Ascending aorta (tissue), 2 donors: Measurements from ENCODE around the gene PTPN18. TPM values are rescaled to one million over a fixed set of nuclear protein-coding genes. Genes with fewer than 3 reads are reported as not detected.

Experiments
- DNase-seq, 2 donors: peaks; one replicate each; pipeline ENCODE4 v3.0.0-alpha.2; 2019; ENCODE audit warnings: low spot score in 2 of 2
- H3K27ac ChIP-seq, 2 donors: fragments of 200-600 bp; sonication (generic); one replicate each; pipeline ENCODE4 v1.5.1; 2016 to 2017; ENCODE audit warnings: mild to moderate bottlenecking in 1 of 2
- H3K27me3 ChIP-seq: fragments of 200-600 bp; sonication (generic); one replicate; pipeline ENCODE4 v1.5.1; 2017
- H3K36me3 ChIP-seq, 2 donors: fragments of 200-600 bp; sonication (generic); one replicate each; pipeline ENCODE4 v1.5.1; 2016
- H3K4me1 ChIP-seq, 2 donors: fragments of 200-600 bp; sonication (generic); one replicate each; pipeline ENCODE4 v1.5.1; 2016 to 2017; ENCODE audit warnings: mild to moderate bottlenecking in 1 of 2
- H3K4me3 ChIP-seq, 2 donors: fragments of 200-600 bp; sonication (generic); one replicate each; pipeline ENCODE4 v1.5.1; 2016 to 2017; ENCODE audit warnings: mild to moderate bottlenecking in 1 of 2
- H3K9me3 ChIP-seq, 2 donors: fragments of 200-600 bp; sonication (generic); one replicate each; pipeline ENCODE4 v1.5.1; 2016
- intact Hi-C: fragments of 100-400 bp; cut with DNase I; formaldehyde crosslinking; loops from one replicate; pipeline ENCODE4 v1.15.1; 2023
- total RNA-seq: library from RNA; depleted of rRNA; stranded (reverse); fragments of >200 nt; gene quantifications from one replicate; pipeline ENCODE4 v1.1.0, GENCODE V29; 2016
- TF ChIP-seq, protein P1 (sequence below), 3 experiments: fragments of 200-600 bp in 2 of 3; fragments of 450-650 bp in 1 of 3; sonication (generic) in 2 of 3; IDR thresholded peaks; one replicate each; pipeline ENCODE4 v1.5.1; 2016 to 2019; ENCODE audit warnings: antibody characterized with exemption in 3 of 3, mild to moderate bottlenecking in 1 of 3, moderate library complexity in 1 of 3

The PTPN18 gene
- total RNA-seq, 1 donor from 2014 or later: 21.0 TPM

DNA sequence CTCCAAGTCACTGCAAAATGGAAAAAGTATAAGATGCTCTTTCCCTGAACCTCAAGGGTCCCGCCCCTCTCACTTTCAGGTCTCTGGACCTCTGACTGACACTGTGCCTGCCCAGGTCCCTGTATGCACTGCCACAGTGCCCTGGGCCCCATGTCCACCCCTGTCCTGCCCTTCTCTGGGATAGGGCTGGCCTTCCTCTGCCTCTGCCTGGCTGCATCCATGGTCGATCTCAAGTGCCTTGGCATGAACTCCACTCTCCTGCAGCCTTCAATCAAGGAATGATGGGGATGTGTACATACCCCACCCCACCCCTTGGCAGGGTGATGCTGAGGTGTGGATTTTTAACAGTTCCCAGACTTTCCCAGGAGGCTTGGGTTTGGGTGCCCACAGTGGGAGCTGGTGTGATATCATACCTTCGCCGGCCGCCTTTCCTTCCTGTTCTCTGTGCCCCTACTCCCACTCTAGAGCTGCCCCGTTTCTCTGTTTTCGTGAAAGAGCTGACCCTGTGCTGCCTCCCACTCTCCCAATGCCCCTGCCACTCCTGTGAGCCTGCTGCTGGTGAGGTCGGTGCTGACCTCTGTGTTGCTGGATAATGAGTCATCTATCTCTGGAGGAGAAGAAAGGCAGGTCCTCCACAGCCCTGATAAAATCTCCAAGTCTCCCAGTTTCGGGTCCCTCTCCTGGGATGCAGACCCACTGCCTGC is 18.9 kb downstream of the PTPN18 start:
- TF ChIP-seq, protein P1, sequence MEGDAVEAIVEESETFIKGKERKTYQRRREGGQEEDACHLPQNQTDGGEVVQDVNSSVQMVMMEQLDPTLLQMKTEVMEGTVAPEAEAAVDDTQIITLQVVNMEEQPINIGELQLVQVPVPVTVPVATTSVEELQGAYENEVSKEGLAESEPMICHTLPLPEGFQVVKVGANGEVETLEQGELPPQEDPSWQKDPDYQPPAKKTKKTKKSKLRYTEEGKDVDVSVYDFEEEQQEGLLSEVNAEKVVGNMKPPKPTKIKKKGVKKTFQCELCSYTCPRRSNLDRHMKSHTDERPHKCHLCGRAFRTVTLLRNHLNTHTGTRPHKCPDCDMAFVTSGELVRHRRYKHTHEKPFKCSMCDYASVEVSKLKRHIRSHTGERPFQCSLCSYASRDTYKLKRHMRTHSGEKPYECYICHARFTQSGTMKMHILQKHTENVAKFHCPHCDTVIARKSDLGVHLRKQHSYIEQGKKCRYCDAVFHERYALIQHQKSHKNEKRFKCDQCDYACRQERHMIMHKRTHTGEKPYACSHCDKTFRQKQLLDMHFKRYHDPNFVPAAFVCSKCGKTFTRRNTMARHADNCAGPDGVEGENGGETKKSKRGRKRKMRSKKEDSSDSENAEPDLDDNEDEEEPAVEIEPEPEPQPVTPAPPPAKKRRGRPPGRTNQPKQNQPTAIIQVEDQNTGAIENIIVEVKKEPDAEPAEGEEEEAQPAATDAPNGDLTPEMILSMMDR (IDR thresholded peaks at IDR 0.05): no peak
- Histone ChIP-seq H3K4me3 (no peak overlapping the region), H3K9me3 (no peaks in the 10 kb centered on the region), H3K4me1 (peaks cover 0 to 16% of the 10 kb centered on the region in 2 donors), H3K27ac (no peak overlapping the region), H3K27me3 (no peaks in the 10 kb centered on the region), H3K36me3 (peaks cover 0 to 16% of the 10 kb centered on the region in 2 donors)
- intact Hi-C loops: loop anchor here (10.0 kb wide), 1 partner anchor 1120 kb away; the partner anchor contains the start of gene MZT2A
- DNase-seq: peak in 1 of 2 donors; percentile 61

DNA sequence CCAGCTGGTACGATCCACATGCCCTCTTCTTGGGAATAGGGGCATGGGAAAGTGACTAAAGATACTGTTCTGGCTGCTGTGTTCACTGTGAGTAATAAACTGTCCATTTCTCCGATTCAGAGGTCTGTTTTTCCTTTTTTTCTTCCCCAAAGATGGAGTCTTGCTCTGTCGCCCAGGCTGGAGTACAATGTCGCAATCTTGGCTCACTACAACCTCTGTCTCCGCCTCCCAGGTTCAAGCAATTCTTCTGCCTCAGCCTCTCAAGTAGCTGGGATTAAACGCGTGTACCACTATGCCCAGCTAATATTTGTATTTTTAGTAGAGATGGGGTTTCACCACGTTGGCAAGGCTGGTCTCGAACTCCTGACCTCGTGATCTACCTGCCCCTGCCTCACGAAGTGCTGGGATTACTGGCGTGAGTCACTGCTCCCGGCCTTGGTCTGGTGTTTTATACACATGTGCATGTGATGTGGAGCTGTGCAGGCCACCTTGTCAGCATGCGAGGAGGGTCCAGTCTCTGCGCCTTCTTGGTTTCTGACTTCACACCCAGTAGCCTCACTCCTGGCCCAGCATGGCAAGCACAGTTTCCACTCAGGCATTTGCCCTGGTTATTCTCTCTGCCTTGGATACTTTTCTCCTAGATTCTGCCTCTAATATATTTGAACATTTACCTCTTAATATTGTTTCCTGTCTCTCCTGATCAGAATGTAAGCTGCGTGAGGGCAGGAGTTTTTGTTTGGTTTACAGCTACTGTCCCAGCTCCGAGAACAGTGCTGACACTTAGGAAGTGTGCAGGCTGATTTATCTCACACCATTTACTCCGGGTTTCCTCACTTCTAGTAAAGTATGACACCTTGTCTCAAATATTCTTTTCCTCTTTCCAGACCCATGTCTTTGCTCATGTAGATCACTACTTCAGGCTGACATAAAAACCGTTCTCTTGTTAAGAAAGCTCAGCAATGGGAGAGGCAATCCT is 19.7 kb downstream of the PTPN18 start:
- Histone ChIP-seq H3K4me1 (peaks cover 0 to 16% of the 10 kb centered on the region in 2 donors), H3K9me3 (no peaks in the 10 kb centered on the region), H3K4me3 (no peak overlapping the region), H3K36me3 (peaks cover 0 to 14% of the 10 kb centered on the region in 2 donors), H3K27me3 (no peaks in the 10 kb centered on the region), H3K27ac (no peak overlapping the region)
- TF ChIP-seq, protein P1 (IDR thresholded peaks at IDR 0.05): no peak
- peak in 1 of 2 donors; percentile 54 for DNase-seq
- intact Hi-C loops: loop anchor here (10.0 kb wide), 1 partner anchor 1119 kb away; the partner anchor contains the start of gene MZT2A

DNA sequence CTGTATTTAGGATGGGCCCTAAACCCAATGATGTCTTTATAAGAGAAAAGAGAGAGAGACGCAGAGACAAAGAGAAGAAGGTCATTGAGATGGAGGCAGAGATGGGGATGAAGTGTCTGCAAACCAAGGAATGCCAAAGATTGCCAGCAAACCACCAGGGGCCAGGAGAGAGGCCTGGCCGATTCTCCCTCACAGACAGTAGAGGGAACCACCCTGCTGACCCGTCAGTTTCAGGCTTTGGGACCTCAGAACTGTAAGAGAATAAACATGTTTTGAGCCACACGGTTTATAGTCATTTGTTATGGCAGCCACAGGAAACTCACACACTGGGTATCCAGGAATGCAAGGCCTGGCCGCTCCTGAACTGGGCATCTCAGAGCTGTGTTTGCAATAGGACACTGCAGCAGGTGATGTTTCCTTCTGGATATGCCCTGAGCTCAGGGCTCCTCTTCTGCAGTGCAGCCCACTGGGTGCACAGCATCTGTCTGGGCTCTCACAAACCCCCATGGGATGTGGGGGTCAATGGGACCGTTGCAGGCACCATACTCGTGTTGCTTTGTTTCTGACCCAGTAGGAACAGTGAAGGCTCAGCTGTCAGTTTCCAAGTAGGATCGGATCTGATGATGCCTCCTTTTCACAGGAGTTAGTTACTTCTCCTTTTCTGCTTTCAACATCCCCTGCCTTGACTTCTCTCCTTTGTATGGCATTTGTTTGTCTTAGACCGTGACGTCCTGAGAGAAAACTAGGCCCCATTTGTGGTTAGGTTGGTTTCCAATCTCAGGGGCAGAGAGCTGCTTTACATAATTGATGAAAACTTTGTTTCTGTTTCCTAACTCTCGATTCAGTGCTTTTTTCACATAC is 20.8 kb downstream of the PTPN18 start:
- TF ChIP-seq, protein P1 (IDR thresholded peaks at IDR 0.05): no peak
- intact Hi-C loops: loop anchor here (10.0 kb wide), 1 partner anchor 1118 kb away; the partner anchor contains the start of gene MZT2A
- Histone ChIP-seq H3K27me3 (no peaks in the 10 kb centered on the region), H3K9me3 (no peaks in the 10 kb centered on the region), H3K36me3 (peaks cover 0 to 14% of the 10 kb centered on the region in 2 donors), H3K4me3 (no peak overlapping the region), H3K4me1 (peaks cover 0 to 7% of the 10 kb centered on the region in 2 donors), H3K27ac (no peak overlapping the region)
- DNase-seq: peak in 1 of 2 donors; percentile 55

DNA sequence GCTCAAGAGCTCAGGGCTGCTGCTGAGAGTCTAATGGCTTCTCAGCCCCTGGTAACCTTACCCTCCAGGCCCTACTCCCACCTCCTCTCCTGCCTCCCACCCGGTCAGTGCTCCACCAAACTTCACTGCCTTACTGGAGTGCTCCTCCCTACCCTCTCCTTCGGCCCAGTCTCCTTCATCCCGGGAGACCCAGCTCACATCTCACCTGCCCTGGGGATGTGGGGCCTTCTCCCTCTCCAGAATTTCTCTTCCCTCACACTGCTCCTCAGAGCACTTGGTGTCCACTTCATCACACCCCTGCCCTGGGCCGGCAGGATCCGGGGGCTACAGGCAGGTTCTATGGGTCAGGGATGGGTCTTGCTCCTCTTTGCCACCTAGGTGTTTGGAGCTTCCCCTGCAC is 21.6 kb downstream of the PTPN18 start:
- Histone ChIP-seq H3K4me1 (peaks cover 0 to 7% of the 10 kb centered on the region in 2 donors), H3K36me3 (peaks cover 5 to 14% of the 10 kb centered on the region in 2 donors), H3K9me3 (no peaks in the 10 kb centered on the region), H3K27me3 (no peaks in the 10 kb centered on the region), H3K27ac (no peak overlapping the region), H3K4me3 (no peak overlapping the region)
- TF ChIP-seq, protein P1 (IDR thresholded peaks at IDR 0.05): no peak
- DNase-seq: peak in 1 of 2 donors; percentile 35
- intact Hi-C loops: loop anchor here (10.0 kb wide), 1 partner anchor 1117 kb away; the partner anchor contains the start of gene MZT2A
